AG09319 (cell line): ENCODE results near the gene CDC42BPA.

Experiments
- DNase-seq: peaks from one replicate; pipeline ENCODE4 v3.0.0-alpha.2; 2010; ENCODE audit warnings: low read depth; ENCODE audit errors: extremely low read depth
- CTCF ChIP-seq: IDR thresholded peaks from 2 replicates; pipeline ENCODE4 v1.5.1; 2011; ENCODE audit warnings: low read depth, mild to moderate bottlenecking, inconsistent platforms, low read length, moderate library complexity

The CDC42BPA gene

GRCh38 chr1:227304665-227305064 lies 13.6 kb downstream of the CDC42BPA start:
- TF ChIP-seq CTCF: no peak

GRCh38 chr1:227303662-227304061 lies 14.6 kb downstream of the CDC42BPA start:
- DNase-seq: no peak
- TF ChIP-seq CTCF: no peak

More at GRCh38 chr1:227304665-227305064, 13.6 kb downstream of the CDC42BPA start:
- no peak for DNase-seq

- TF ChIP-seq CTCF: no peak
- no peak for DNase-seq
These were observed 17.6 kb downstream of the CDC42BPA start for GRCh38 chr1:227300682-227301081.

GRCh38 chr1:227299688-227300087 lies 18.6 kb downstream of the CDC42BPA start:
- no peak for TF ChIP-seq CTCF
- no peak for DNase-seq

- no peak for DNase-seq
- TF ChIP-seq CTCF: no peak
These were observed 19.1 kb downstream of the CDC42BPA start for GRCh38 chr1:227299241-227299627.

- DNase-seq: no peak
- TF ChIP-seq CTCF: no peak
These were observed 19.6 kb downstream of the CDC42BPA start for GRCh38 chr1:227298512-227299240.

- no peak for TF ChIP-seq CTCF
- DNase-seq: no peak
These were observed 21.1 kb downstream of the CDC42BPA start for GRCh38 chr1:227297073-227297793.
